Ureter (tissue), 1 donor: ENCODE data around the gene SSNA1. TPM values are rescaled to one million over a fixed set of nuclear protein-coding genes. Genes with fewer than 3 reads are reported as not detected.

Source experiments
- DNase-seq: peaks from one replicate; pipeline ENCODE4 v3.0.0-alpha.2; 2020; ENCODE audit warnings: low spot score
- total RNA-seq: library from RNA; stranded (reverse); gene quantifications from one replicate; pipeline ENCODE4 v1.2.4, GENCODE V29; 2023
- donor health status: DM: yes; HTN: yes; CAD: no.

SSNA1 gene
- total RNA-seq, 1 donor from 2014 or later, result 58.3 TPM

- DNase-seq, result no peak
Measured at GRCh38 chr9:137199411-137200121, 11.1 kb downstream of the SSNA1 start.

GRCh38 chr9:137200311-137201204, 12.1 kb downstream of the SSNA1 start, which contains the start of gene TPRN:
TSS of gene TPRN (minus strand) at chr9:137200741. CDS start at chr9:137200711, 30 bp downstream.
- peak; percentile 99 for DNase-seq

GRCh38 chr9:137201205-137201868, 12.9 kb downstream of the SSNA1 start:
- DNase-seq, result no peak

- DNase-seq, result no peak
Measured at GRCh38 chr9:137202966-137203365, 14.5 kb downstream of the SSNA1 start.

GRCh38 chr9:137204731-137205125, 16.3 kb downstream of the SSNA1 start:
- no peak for DNase-seq

- DNase-seq, result peak; percentile 92
Measured at GRCh38 chr9:137205126-137206069, 16.9 kb downstream of the SSNA1 start, which contains the start of the genes NDOR1 and TMEM203. TSS of gene NDOR1 (plus strand) at chr9:137205700. CDS start at chr9:137205778, 78 bp downstream. TSS of gene TMEM203 (minus strand) at chr9:137205648. CDS start at chr9:137205414, 234 bp downstream.

GRCh38 chr9:137206602-137207001, 18.1 kb downstream of the SSNA1 start:
- no peak for DNase-seq

GRCh38 chr9:137211532-137211931, 23.1 kb downstream of the SSNA1 start:
- DNase-seq, result no peak

GRCh38 chr9:137212520-137212919, 24.0 kb downstream of the SSNA1 start:
- DNase-seq, result no peak

GRCh38 chr9:137213160-137214060, 24.9 kb downstream of the SSNA1 start:
- DNase-seq, result no peak

- no peak for DNase-seq
Measured at GRCh38 chr9:137214620-137215019, 26.1 kb downstream of the SSNA1 start.

GRCh38 chr9:137215196-137215986, 26.9 kb downstream of the SSNA1 start:
- no peak for DNase-seq

GRCh38 chr9:137216188-137216965, 27.9 kb downstream of the SSNA1 start:
- DNase-seq, result no peak

- DNase-seq, result peak; percentile 90
Measured at GRCh38 chr9:137217276-137218211, 29.1 kb downstream of the SSNA1 start.

- DNase-seq, result no peak
Measured at GRCh38 chr9:137218212-137218753, 29.8 kb downstream of the SSNA1 start.

- DNase-seq, result no peak
Measured at GRCh38 chr9:137218754-137219271, 30.3 kb downstream of the SSNA1 start.
